Mesendoderm (in vitro differentiated cells): Measurements from ENCODE around the gene NRL.
"Not testable (repeated sequence)": the region's sequence is repeated elsewhere in the genome, so short reads cannot be mapped to it uniquely, and the experiment has no call there.

Experiments used
- DNase-seq: peaks from one replicate; pipeline ENCODE4 v3.0.0; 2013
- H2AK5ac ChIP-seq: 2 replicates; pipeline ENCODE4 v1.6.1; 2013; ENCODE audit warnings: low read length, inconsistent platforms
- H2BK120ac ChIP-seq: 2 replicates; pipeline ENCODE4 v1.6.1; 2013; ENCODE audit warnings: low read depth, mild to moderate bottlenecking, low read length, moderate library complexity, mixed read lengths
- H2BK15ac ChIP-seq: replicated peaks from 2 replicates; pipeline ENCODE4 v1.6.1; 2013; ENCODE audit warnings: low read depth, mild to moderate bottlenecking, moderate library complexity
- H2BK5ac ChIP-seq: 2 replicates; pipeline ENCODE4 v1.6.1; 2013; ENCODE audit warnings: low read length, inconsistent platforms
- H3K18ac ChIP-seq: 2 replicates; pipeline ENCODE4 v1.6.1; 2013; ENCODE audit warnings: mild to moderate bottlenecking, low read length, mixed read lengths
- H3K23ac ChIP-seq: one replicate; pipeline ENCODE4 v1.6.1; 2013; ENCODE audit warnings: low read length
- H3K27ac ChIP-seq: 2 replicates; pipeline ENCODE4 v1.5.1; 2013; ENCODE audit warnings: low read depth, mild to moderate bottlenecking, inconsistent platforms, low read length, moderate library complexity
- H3K27me3 ChIP-seq: 2 replicates; pipeline ENCODE4 v1.6.1; 2013; ENCODE audit warnings: low read length, control low read depth, mild to moderate bottlenecking, inconsistent platforms; ENCODE audit not compliant: insufficient read depth, poor library complexity
- H3K36me3 ChIP-seq: 2 replicates; pipeline ENCODE4 v1.6.1; 2013; ENCODE audit warnings: low read length, inconsistent platforms; ENCODE audit not compliant: control insufficient read depth, insufficient read depth
- H3K4ac ChIP-seq: one replicate; pipeline ENCODE4 v1.6.1; 2013; ENCODE audit warnings: low read depth, mild to moderate bottlenecking, low read length, moderate library complexity
- H3K4me1 ChIP-seq: 2 replicates; pipeline ENCODE4 v1.6.1; 2013; ENCODE audit warnings: low read depth, low read length, inconsistent platforms; ENCODE audit not compliant: control insufficient read depth
- H3K4me2 ChIP-seq: 2 replicates; pipeline ENCODE4 v1.6.1; 2013; ENCODE audit warnings: low read length
- H3K4me3 ChIP-seq: 2 replicates; pipeline ENCODE4 v1.5.1; 2013; ENCODE audit warnings: mild to moderate bottlenecking, low read length
- H3K56ac ChIP-seq: one replicate; pipeline ENCODE4 v1.6.1; 2013; ENCODE audit warnings: low read length
- H3K79me1 ChIP-seq: 2 replicates; pipeline ENCODE4 v1.6.1; 2013; ENCODE audit warnings: low read length, inconsistent platforms
- H3K79me2 ChIP-seq: 2 replicates; pipeline ENCODE4 v1.6.1; 2013; ENCODE audit warnings: mild to moderate bottlenecking, low read length; ENCODE audit not compliant: control insufficient read depth, insufficient read depth
- H3K9ac ChIP-seq: 2 replicates; pipeline ENCODE4 v1.6.1; 2013; ENCODE audit warnings: low read length, inconsistent platforms
- H4K5ac ChIP-seq: one replicate; pipeline ENCODE4 v1.6.1; 2013; ENCODE audit warnings: low read length
- H4K8ac ChIP-seq: one replicate; pipeline ENCODE4 v1.6.1; 2013; ENCODE audit warnings: low read depth, mild to moderate bottlenecking, control low read depth, low read length, moderate library complexity
- WGBS: extraction: QIAGEN DNeasy Blood & Tissue Kit; methylation state at CpG from one replicate; pipeline ENCODE4 v1.1.7; 2013; ENCODE audit warnings: low lambda C conversion rate, missing lambda C conversion rate; ENCODE audit not compliant: insufficient coverage; ENCODE audit errors: extremely low coverage; 5-methylcytosine and 5-hydroxymethylcytosine counted together

The NRL gene

DNA sequence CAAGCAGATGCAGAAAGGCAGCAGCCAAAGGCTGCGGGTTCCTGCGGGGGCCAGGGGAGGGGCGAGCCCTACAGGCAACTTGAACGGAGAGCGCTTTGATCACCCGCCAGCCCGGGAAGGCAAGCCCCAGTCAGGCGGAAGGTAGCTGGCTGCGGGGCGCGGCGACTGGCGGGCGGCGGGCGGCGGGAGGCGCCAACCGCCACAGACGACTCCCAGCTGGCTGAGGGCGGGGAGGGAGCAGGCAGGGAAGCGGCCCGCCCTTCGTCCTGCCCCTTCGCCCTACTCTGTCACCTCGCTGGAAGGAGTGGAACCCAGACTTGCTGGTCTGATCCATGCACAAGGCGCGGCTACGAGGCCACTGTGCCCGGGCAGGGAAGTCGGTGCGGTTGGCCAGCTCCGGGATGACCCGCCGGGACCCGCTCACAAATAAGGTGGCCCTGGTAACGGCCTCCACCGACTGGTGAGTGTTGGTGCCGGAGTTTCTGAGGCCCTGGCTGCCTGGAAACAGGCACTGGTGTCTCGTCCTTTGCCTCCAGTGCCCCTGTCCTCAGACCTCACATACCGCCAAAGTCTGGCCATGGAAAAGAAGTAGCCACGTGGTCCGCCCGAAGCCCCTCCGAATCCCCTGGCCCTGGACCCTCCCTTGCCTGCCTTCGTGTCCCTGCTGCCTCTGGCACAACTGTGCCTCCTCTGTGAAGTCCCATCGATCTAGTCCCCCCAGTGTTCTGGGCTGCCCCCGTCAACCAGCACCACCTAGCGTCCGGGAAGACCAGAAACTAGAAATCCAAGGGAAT, 78.4 kb downstream of the NRL start:
- no peak overlapping the region for H2BK120ac ChIP-seq
- H4K8ac ChIP-seq, result no peak overlapping the region
- H3K23ac ChIP-seq, result no peak overlapping the region
- no peak overlapping the region for H3K18ac ChIP-seq
- peak overlapping the region; percentile 86 for H3K56ac ChIP-seq
- H3K4me1 ChIP-seq, result no peaks in the 10 kb centered on the region
- H2BK5ac ChIP-seq, result no peak overlapping the region
- H4K5ac ChIP-seq, result no peak overlapping the region
- peak; percentile 89 for DNase-seq
- H3K27ac ChIP-seq, result no peak overlapping the region
- no CpG with 5 or more reads among the region's 50 CpGs for WGBS
- peak overlapping the region; percentile 76 for H3K9ac ChIP-seq
- H3K4me3 ChIP-seq, result peak overlapping the region; percentile 6
- H3K36me3 ChIP-seq, result no peaks in the 10 kb centered on the region
- peak overlapping the region; percentile 43 for H3K4me2 ChIP-seq
- H2BK15ac ChIP-seq, result no peak overlapping the region
- H3K79me1 ChIP-seq, result no peaks in the 10 kb centered on the region
- no peaks in the 10 kb centered on the region for H3K79me2 ChIP-seq
- no peak overlapping the region for H3K4ac ChIP-seq
- no peaks in the 10 kb centered on the region for H3K27me3 ChIP-seq
- H2AK5ac ChIP-seq, result no peak overlapping the region

GRCh38 chr14:24035769-24036168, 79.0 kb downstream of the NRL start:
- not testable (repeated sequence) for H2BK120ac ChIP-seq, H4K5ac ChIP-seq, H2AK5ac ChIP-seq, H3K4ac ChIP-seq, H3K4me1 ChIP-seq, H2BK15ac ChIP-seq, H3K36me3 ChIP-seq, H3K4me3 ChIP-seq, H3K18ac ChIP-seq, H3K27ac ChIP-seq, H3K4me2 ChIP-seq, H2BK5ac ChIP-seq, H4K8ac ChIP-seq, H3K27me3 ChIP-seq, H3K79me1 ChIP-seq, H3K23ac ChIP-seq, DNase-seq, H3K79me2 ChIP-seq
- WGBS, result no CpG with 5 or more reads among the region's 4 CpGs
- Histone ChIP-seq H3K56ac (peak overlapping the region; percentile 86), H3K9ac (peak overlapping the region; percentile 47)

GRCh38 chr14:24032727-24033418, 81.9 kb downstream of the NRL start:
- Histone ChIP-seq H4K8ac (no peak overlapping the region), H2BK5ac (no peak overlapping the region), H2AK5ac (no peak overlapping the region), H3K4me2 (no peak overlapping the region), H3K18ac (no peak overlapping the region), H3K56ac (no peak overlapping the region), H3K23ac (no peak overlapping the region), H4K5ac (no peak overlapping the region), H3K4me1 (no peaks in the 10 kb centered on the region), H2BK120ac (no peak overlapping the region), H3K79me2 (no peaks in the 10 kb centered on the region), H3K4me3 (no peak overlapping the region), H3K27ac (no peak overlapping the region), H3K79me1 (no peaks in the 10 kb centered on the region), H3K4ac (no peak overlapping the region), H2BK15ac (no peak overlapping the region), H3K36me3 (no peaks in the 10 kb centered on the region), H3K27me3 (no peaks in the 10 kb centered on the region), H3K9ac (no peak overlapping the region)
- no peak for DNase-seq
- no CpG with 5 or more reads among the region's 2 CpGs for WGBS

DNA sequence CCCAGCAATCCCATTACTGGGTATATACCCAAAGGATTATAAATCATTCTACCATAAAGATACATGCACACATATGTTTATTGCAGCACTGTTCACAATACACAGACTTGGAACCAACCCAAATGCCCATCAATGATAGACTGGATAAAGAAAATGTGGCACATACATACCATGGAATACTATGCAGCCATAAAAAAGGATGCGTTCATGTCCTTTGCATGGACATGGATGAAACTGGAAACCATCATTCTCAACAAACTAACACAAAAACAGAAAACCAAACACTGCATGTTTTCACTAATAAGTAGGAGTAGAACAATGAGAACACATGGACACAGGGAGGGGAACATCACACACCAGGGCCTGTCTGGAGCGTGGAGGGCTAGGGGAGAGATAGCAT, 83.4 kb downstream of the NRL start:
- H3K4me2 ChIP-seq, H3K4me1 ChIP-seq, DNase-seq, H3K23ac ChIP-seq, H3K4me3 ChIP-seq, H4K5ac ChIP-seq, H4K8ac ChIP-seq, H3K79me2 ChIP-seq, H2AK5ac ChIP-seq, H3K36me3 ChIP-seq, H3K4ac ChIP-seq, H3K27ac ChIP-seq, H2BK5ac ChIP-seq, H3K79me1 ChIP-seq, H3K56ac ChIP-seq, H3K9ac ChIP-seq, H3K27me3 ChIP-seq, H3K18ac ChIP-seq, H2BK15ac ChIP-seq, H2BK120ac ChIP-seq: not testable (repeated sequence)
- WGBS, result no CpG with 5 or more reads among the region's 2 CpGs

DNA sequence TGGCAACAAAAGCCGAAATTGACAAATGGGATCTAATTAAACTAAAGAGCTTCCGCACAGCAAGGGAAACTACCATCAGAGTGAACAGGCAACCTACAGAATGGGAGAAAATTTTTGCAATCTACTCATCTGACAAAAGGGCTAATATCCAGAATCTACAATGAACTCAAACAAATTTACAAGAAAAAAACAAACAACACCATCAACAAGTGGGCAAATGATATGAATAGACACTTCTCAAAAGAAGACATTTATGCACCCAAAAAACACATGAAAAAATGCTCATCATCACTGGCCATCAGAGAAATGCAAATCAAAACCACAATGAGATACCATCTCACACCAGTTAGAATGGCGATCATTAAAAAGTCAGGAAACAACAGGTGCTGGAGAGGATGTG, 85.1 kb downstream of the NRL start:
- H3K79me1 ChIP-seq, result not testable (repeated sequence)
- no CpG with 5 or more reads among the region's 3 CpGs for WGBS

More for the DNA sequence above, 85.1 kb downstream of the NRL start:
- H2BK120ac ChIP-seq, H2AK5ac ChIP-seq, H3K36me3 ChIP-seq, H3K18ac ChIP-seq, H4K8ac ChIP-seq, H3K79me2 ChIP-seq, H3K4me1 ChIP-seq, DNase-seq, H3K23ac ChIP-seq, H3K27ac ChIP-seq, H3K4ac ChIP-seq, H4K5ac ChIP-seq, H3K56ac ChIP-seq, H3K9ac ChIP-seq, H2BK15ac ChIP-seq, H3K4me2 ChIP-seq, H3K27me3 ChIP-seq, H3K4me3 ChIP-seq, H2BK5ac ChIP-seq: not testable (repeated sequence)
